H54 (cell line): ENCODE data around the gene RAET1G.
A peak's percentile ranks its signal among the peaks of the same experiment; 100 is the strongest.

Experiments
- DNase-seq: peaks from one replicate; pipeline ENCODE4 v3.0.0; 2011; ENCODE audit warnings: low spot score, mixed read lengths; ENCODE audit not compliant: insufficient read length
- FAIRE-seq: peaks from 3 replicates; lab custom pipeline; 2011; peaks lifted over from hg19 to GRCh38; lab: Jason Lieb, UNC
- POLR2A ChIP-seq: IDR thresholded peaks from 2 replicates; pipeline ENCODE4 v1.6.1; 2011; ENCODE audit warnings: low read depth, mild to moderate bottlenecking, low read length

Gene RAET1G

DNA sequence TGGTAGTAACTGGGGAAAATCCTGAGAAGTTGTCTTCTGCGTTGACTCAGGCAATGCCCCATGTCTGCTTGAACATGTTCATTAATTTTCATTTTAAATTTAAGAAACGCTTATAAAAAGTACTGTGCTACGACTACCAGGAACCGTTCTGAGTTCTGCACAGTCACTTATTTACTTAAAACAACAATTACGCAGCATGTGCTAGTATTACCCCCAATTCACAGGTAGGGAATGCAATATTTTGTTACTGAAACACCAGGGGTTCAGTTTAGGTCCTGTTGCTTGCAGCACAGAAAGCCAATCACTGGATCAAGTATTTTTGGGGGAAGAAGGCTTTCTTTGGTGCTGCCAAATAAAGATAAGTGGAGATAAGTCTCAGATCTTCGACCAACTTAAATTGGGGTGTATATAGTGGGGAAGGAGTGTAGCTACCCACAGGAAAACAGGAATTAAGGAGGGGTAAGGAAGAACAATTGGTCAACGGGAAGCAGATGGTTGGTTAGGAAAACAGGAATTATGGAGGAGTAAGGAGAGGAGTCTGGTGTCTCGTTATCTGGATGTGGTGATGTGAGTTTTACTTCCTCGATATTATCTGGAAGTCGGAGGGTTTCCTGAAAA lies 53.5 kb downstream of the RAET1G start:
- FAIRE-seq (no peak), DNase-seq (no peak)
- TF ChIP-seq POLR2A: no peak

- DNase-seq (peak; percentile 33), FAIRE-seq (no peak)
- no peak for TF ChIP-seq POLR2A
Observed at GRCh38 chr6:149867876-149868640, 54.9 kb downstream of the RAET1G start.
